WERI-Rb-1 (cell line): ENCODE measurements around the gene SUMF1.

Experiments used
- DNase-seq: peaks from one replicate; pipeline ENCODE4 v3.0.0-alpha.2; 2020
- H3K27ac ChIP-seq: fragments of 250-450 bp; sonication (Bioruptor Pico); 2 replicates; pipeline ENCODE4 v1.5.1; 2020; ENCODE audit warnings: mild to moderate bottlenecking, moderate library complexity
- H3K27me3 ChIP-seq: fragments of 250-450 bp; sonication (Bioruptor Pico); 2 replicates; pipeline ENCODE4 v1.5.1; 2021; ENCODE audit warnings: mild to moderate bottlenecking, low read depth, moderate library complexity; ENCODE audit not compliant: insufficient read depth, severe bottlenecking
- H3K36me3 ChIP-seq: fragments of 250-450 bp; sonication (Bioruptor Pico); 2 replicates; pipeline ENCODE4 v1.5.1; 2020; ENCODE audit warnings: mild to moderate bottlenecking, moderate library complexity
- H3K4me3 ChIP-seq: 2 replicates; pipeline ENCODE4 v1.5.1; 2011; ENCODE audit warnings: low read depth, mild to moderate bottlenecking, control low read depth, low read length
- H3K9me3 ChIP-seq: fragments of 250-450 bp; sonication (Bioruptor Pico); 2 replicates; pipeline ENCODE4 v1.5.1; 2021; ENCODE audit warnings: mild to moderate bottlenecking, moderate library complexity; ENCODE audit not compliant: severe bottlenecking
- CTCF ChIP-seq: IDR thresholded peaks from 2 replicates; pipeline ENCODE4 v1.5.1; 2011; ENCODE audit warnings: low read depth, mild to moderate bottlenecking, control low read depth, inconsistent platforms, low read length

SUMF1 gene

DNA sequence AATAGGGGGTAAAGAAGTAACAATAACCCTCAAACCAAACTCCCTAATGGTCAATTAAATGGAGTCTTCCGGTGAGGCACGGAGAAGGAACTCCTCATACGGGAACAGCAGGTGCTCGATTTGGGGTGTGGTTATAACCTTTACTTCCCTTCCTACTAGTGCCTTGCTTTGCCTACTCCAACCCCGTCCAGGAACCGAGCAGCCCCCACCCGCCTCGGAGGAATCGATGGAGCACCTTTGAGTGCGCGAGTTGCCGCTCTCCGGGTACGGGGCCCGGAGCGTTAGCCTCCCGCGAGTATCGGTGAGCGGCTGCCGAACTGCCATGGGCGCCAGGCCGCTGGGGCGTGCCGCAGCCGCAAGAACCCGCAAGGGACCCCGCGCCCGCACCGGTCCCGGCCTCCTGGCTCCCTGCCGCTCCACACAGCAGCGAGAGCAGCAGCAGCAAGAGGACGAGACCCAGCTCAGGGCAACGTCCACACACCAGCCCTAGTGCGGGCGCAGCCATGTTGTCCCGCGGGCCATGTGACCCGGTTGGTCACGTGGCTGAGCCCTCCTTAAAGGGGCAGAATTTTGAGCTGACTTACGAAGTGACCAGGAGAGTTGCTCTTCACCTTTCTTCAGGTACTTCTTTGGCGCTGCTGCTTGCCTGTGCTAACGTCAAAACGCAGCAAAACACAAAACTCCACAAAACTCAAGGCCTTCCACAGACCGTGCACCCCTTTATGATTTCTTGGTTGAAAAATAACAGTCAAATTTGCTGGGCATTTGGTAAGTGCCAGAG lies at the start of gene SUMF1:
Gene SUMF1, minus strand, starts transcription at position 529 of the 781 bp plus-strand sequence. Its CDS starts 24 bp downstream, at position 505.
- Histone ChIP-seq H3K27ac (peak within 1 kb of the TSS; percentile 81), H3K4me3 (peak within 1 kb of the TSS; percentile 84), H3K27me3 (no peaks in the 10 kb centered on the region), H3K9me3 (peaks cover 3% of the 10 kb centered on the region), H3K36me3 (peaks cover 3% of the 10 kb centered on the region; the same call in 1 of the 2 replicates)
- peak; percentile 79 for DNase-seq
- no peak for TF ChIP-seq CTCF

GRCh38 chr3:4515916-4516579 lies 49.0 kb upstream of the SUMF1 start:
- Histone ChIP-seq H3K27me3 (no peaks in the 10 kb centered on the region), H3K9me3 (no peaks in the 10 kb centered on the region), H3K36me3 (no peaks in the 10 kb centered on the region), H3K27ac (no peak overlapping the region), H3K4me3 (no peak overlapping the region)
- no peak for DNase-seq
- no peak for TF ChIP-seq CTCF

GRCh38 chr3:4514916-4515315 lies 47.8 kb upstream of the SUMF1 start:
- Histone ChIP-seq H3K27ac (no peak overlapping the region), H3K4me3 (no peak overlapping the region), H3K9me3 (no peaks in the 10 kb centered on the region), H3K27me3 (no peaks in the 10 kb centered on the region), H3K36me3 (no peaks in the 10 kb centered on the region)
- no peak for DNase-seq
- TF ChIP-seq CTCF, result no peak

DNA sequence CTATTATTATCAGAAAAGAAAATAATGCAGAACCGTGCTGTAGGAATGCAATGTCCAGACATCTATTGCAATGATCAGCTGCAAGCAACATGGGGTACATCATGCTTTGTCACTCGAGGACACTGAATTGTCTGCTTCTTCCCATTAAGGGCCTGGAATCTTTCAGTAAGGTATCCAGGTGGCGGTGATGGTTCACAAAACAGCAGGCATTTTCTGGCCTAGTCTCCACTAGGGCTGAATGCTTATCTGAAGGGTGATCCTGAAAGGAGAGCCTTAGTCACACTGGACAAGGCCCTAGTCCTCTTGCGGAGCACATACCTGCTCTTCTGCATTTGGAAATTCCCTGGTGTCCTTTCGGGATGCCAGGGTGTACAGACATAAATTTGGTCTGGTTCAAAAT lies 47.3 kb upstream of the SUMF1 start:
- TF ChIP-seq CTCF, result no peak
- Histone ChIP-seq H3K9me3 (no peaks in the 10 kb centered on the region), H3K27ac (no peak overlapping the region), H3K27me3 (no peaks in the 10 kb centered on the region), H3K36me3 (no peaks in the 10 kb centered on the region), H3K4me3 (no peak overlapping the region)
- DNase-seq, result no peak

DNA sequence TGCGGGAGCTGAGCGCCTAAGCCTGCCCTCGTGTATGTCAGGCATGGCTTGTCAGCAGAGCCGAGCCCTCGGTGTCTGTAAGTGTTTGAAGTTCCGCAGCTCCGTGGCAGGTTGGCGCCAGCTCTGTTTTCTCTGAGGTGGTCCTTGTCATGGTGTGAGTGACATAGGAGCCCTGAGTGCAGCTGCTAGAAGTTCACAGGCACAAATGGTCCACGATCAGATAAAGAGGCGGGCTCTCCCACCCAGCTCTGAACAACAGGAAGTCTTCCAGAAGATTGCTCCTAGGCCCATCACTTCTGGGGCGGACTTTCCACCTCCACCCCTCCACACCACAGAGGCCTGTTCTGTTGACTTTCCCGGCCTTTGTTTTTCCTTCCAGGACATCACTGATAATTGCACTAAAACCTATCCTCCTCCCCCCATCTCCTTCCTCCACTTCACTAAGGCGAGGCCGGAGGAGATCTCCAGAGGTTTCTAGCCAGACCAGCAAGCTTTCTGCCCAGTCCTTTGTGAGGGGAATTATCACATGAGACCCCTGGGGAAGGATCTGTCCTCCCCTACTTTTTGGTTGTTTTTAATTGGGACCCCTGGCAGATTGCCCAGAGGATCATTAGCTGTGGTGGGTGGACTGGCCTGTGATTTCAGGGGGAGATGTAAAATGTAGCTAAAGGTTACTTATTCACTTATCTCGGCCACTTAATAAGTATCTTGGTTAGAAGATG lies 46.0 kb upstream of the SUMF1 start:
- no peaks in the 10 kb centered on the region for H3K27me3 ChIP-seq
- H3K36me3 ChIP-seq, result no peaks in the 10 kb centered on the region
- H3K9me3 ChIP-seq, result no peaks in the 10 kb centered on the region
- H3K4me3 ChIP-seq, result no peak overlapping the region
- no peak for TF ChIP-seq CTCF
- DNase-seq, result no peak
- no peak overlapping the region for H3K27ac ChIP-seq
